Progenitor cell of endocrine pancreas (in vitro differentiated cells): Measurements from ENCODE around the gene FEN1. TPM values are rescaled to one million over a fixed set of nuclear protein-coding genes. Genes with fewer than 3 reads are reported as not detected.

ENCODE experiments used
- DNase-seq: peaks from one replicate; pipeline ENCODE4 v3.0.0; 2021; ENCODE audit warnings: low spot score; ENCODE audit not compliant: unreplicated experiment
- H3K27ac Mint-ChIP-seq: 2 replicates; pipeline ENCODE4 v1.8.0; 2021; ENCODE audit warnings: mild to moderate bottlenecking, moderate library complexity, mixed read lengths
- H3K27me3 Mint-ChIP-seq: 2 replicates; pipeline ENCODE4 v1.8.0; 2021; ENCODE audit warnings: mixed read lengths
- H3K36me3 Mint-ChIP-seq: 2 replicates; pipeline ENCODE4 v1.8.0; 2022; ENCODE audit warnings: mixed read lengths; ENCODE audit not compliant: insufficient read depth
- H3K4me1 Mint-ChIP-seq: 2 replicates; pipeline ENCODE4 v1.8.0; 2021; ENCODE audit warnings: low read depth, mixed read lengths
- H3K4me3 Mint-ChIP-seq: 2 replicates; pipeline ENCODE4 v1.8.0; 2021; ENCODE audit warnings: low read depth, mild to moderate bottlenecking, moderate library complexity, mixed read lengths
- H3K9me3 Mint-ChIP-seq: 2 replicates; pipeline ENCODE4 v1.8.0; 2021; ENCODE audit warnings: low read depth, mixed read lengths
- total RNA-seq: library from RNA; stranded (reverse); gene quantifications from 2 replicates; pipeline ENCODE4 v1.2.1, GENCODE V29; 2021
- TF ChIP-seq, protein P1 (sequence below): fragments of 200-600 bp; sonication (generic); IDR thresholded peaks from one replicate; pipeline ENCODE4 v1.5.0; 2021; ENCODE audit warnings: antibody characterized with exemption, mild to moderate bottlenecking; ENCODE audit not compliant: unreplicated experiment

FEN1 gene
- total RNA-seq, 1 donor from 2014 or later = 34.4 TPM

GRCh38 chr11:61782841-61783240, 9.9 kb upstream of the FEN1 start:
- H3K27ac Mint-ChIP-seq = no peak overlapping the region
- H3K4me1 Mint-ChIP-seq = peaks cover 14% of the 10 kb centered on the region
- no peak overlapping the region for H3K4me3 Mint-ChIP-seq
- H3K9me3 Mint-ChIP-seq = no peaks in the 10 kb centered on the region
- H3K27me3 Mint-ChIP-seq = no peaks in the 10 kb centered on the region
- peaks cover 14% of the 10 kb centered on the region for H3K36me3 Mint-ChIP-seq
- no peak for DNase-seq
- TF ChIP-seq, protein P1, sequence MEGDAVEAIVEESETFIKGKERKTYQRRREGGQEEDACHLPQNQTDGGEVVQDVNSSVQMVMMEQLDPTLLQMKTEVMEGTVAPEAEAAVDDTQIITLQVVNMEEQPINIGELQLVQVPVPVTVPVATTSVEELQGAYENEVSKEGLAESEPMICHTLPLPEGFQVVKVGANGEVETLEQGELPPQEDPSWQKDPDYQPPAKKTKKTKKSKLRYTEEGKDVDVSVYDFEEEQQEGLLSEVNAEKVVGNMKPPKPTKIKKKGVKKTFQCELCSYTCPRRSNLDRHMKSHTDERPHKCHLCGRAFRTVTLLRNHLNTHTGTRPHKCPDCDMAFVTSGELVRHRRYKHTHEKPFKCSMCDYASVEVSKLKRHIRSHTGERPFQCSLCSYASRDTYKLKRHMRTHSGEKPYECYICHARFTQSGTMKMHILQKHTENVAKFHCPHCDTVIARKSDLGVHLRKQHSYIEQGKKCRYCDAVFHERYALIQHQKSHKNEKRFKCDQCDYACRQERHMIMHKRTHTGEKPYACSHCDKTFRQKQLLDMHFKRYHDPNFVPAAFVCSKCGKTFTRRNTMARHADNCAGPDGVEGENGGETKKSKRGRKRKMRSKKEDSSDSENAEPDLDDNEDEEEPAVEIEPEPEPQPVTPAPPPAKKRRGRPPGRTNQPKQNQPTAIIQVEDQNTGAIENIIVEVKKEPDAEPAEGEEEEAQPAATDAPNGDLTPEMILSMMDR = no peak

DNA sequence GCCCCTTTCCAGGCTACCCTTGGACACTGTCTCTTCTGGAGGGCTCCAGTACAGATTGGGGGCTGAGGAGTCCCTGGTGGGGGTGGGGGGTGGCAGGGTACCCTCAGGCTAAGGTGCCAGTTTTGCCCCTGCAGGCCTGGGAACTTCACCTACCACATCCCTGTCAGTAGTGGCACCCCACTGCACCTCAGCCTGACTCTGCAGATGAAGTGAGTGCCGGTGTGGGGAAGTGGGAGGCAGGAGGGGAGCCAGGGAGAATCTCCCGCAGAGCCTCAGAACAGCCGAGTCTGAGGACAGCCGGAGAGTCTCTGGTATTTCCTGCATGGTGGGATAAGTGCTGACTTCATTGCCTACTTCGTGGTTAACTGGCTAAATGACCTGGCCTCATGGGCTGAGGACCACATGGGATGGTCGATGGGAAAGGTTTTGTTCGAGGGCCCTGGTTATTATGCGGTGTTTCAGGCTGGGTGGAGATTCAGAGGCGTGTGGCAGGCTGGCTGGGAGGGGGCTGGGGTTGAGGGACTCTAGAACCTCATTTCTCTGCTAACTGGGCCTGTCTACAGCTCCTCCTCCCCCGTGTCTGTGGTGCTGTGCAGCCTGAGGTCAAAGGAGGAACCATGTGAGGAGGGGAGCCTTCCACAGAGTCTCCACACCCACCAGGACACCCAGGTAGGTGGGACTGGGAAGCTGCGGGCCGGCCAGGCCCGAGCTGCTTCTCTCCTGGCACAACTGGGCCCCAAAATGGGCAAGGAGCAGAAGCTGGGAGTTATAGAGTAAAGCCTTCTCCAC, 8.8 kb upstream of the FEN1 start:
- no peak overlapping the region for H3K4me3 Mint-ChIP-seq
- no peak for DNase-seq
- H3K27me3 Mint-ChIP-seq = no peaks in the 10 kb centered on the region
- TF ChIP-seq, protein P1 = no peak
- peaks cover 16% of the 10 kb centered on the region for H3K4me1 Mint-ChIP-seq
- H3K27ac Mint-ChIP-seq = peak overlapping the region; percentile 75
- peaks cover 12% of the 10 kb centered on the region for H3K36me3 Mint-ChIP-seq
- no peaks in the 10 kb centered on the region for H3K9me3 Mint-ChIP-seq

DNA sequence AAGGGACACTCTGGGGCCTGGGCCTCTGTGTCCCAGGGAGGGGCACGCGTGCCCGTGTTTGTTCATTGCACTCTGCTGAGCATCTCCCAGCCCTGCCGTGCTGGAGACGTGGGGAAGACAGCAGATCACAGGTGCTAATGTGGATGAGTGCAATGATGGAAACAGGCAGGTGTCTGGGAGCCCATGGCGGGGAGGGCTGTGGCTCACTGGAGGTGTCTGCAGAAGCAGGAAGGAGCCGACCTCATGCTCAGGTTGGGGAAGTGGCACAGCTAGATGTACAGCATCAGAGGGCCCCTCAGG, 8.3 kb upstream of the FEN1 start:
- H3K4me1 Mint-ChIP-seq = peaks cover 16% of the 10 kb centered on the region
- H3K4me3 Mint-ChIP-seq = no peak overlapping the region
- H3K36me3 Mint-ChIP-seq = peaks cover 12% of the 10 kb centered on the region

DNA sequence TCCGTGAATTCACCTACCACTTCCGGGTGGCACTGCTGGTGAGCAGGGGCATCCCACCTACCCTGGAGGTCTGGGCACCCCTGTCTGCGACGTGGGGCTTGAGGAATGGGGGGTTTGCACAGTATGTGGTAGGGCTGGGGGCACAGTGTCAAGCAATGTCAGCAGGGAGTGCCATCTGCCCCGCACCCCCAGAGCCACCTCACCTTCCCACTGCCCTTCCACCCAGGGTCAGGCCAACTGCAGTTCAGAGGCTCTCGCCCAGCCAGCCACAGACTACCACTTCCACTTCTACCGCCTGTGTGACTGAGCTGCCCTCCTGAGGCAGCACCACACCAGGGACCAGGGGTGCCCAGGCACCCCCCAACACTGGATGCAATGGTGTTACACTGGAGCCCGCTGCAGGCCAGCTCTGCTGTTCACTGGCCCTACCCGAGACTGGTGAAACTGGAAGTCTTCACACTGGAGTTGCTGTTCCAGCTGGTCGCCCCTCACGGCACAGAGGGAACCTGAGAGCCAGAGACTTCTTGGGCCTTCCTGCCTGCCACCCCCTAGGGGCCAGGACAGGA, 6.8 kb upstream of the FEN1 start:
- H3K27me3 Mint-ChIP-seq = no peaks in the 10 kb centered on the region
- H3K36me3 Mint-ChIP-seq = peaks cover 17% of the 10 kb centered on the region
- H3K4me3 Mint-ChIP-seq = no peak overlapping the region
- H3K4me1 Mint-ChIP-seq = peaks cover 16% of the 10 kb centered on the region
- no peaks in the 10 kb centered on the region for H3K9me3 Mint-ChIP-seq
- peak overlapping the region; percentile 75 for H3K27ac Mint-ChIP-seq
- no peak for DNase-seq
- TF ChIP-seq, protein P1 = no peak

More for the DNA sequence above, 8.3 kb upstream of the FEN1 start:
- H3K27me3 Mint-ChIP-seq = no peaks in the 10 kb centered on the region
- no peaks in the 10 kb centered on the region for H3K9me3 Mint-ChIP-seq
- H3K27ac Mint-ChIP-seq = peak overlapping the region; percentile 75
- DNase-seq = no peak
- TF ChIP-seq, protein P1 = no peak

- peak; percentile 29 for DNase-seq
- H3K4me1 Mint-ChIP-seq = peaks cover 21% of the 10 kb centered on the region
- H3K27ac Mint-ChIP-seq = peak overlapping the region; percentile 54
- no peaks in the 10 kb centered on the region for H3K27me3 Mint-ChIP-seq
- H3K36me3 Mint-ChIP-seq = peaks cover 12% of the 10 kb centered on the region
- H3K9me3 Mint-ChIP-seq = no peaks in the 10 kb centered on the region
- H3K4me3 Mint-ChIP-seq = no peak overlapping the region
- TF ChIP-seq, protein P1 = peak; percentile 66
Observed at GRCh38 chr11:61787928-61788491, 4.7 kb upstream of the FEN1 start.
